Stomach (tissue), 4 donors: ENCODE measurements around the gene GLIPR1.

ENCODE experiments used
- CTCF ChIP-seq, 7 experiments: fragments of 450-650 bp in 4 of 7; fragments of 200-600 bp in 3 of 7; sonication (generic) in 3 of 7; IDR thresholded peaks; one replicate each; pipeline ENCODE4 v1.5.1; 2016 to 2019; ENCODE audit warnings: antibody characterized with exemption in 7 of 7, control low read depth in 2 of 7, mild to moderate bottlenecking in 1 of 7
- EP300 ChIP-seq: sonication (generic); formaldehyde crosslinking; IDR thresholded peaks from one replicate; pipeline ENCODE4 v1.6.1; 2017; ENCODE audit warnings: antibody characterized with exemption
- POLR2A ChIP-seq, 4 donors: fragments of 450-650 bp; IDR thresholded peaks; one replicate each; pipeline ENCODE4 v1.6.1; 2016; ENCODE audit warnings: antibody characterized with exemption in 4 of 4, control low read depth in 2 of 4, mild to moderate bottlenecking in 1 of 4, moderate library complexity in 1 of 4
- POLR2AphosphoS5 ChIP-seq, 3 donors: sonication (generic); formaldehyde crosslinking; IDR thresholded peaks; one replicate each; pipeline ENCODE4 v1.6.1; 2016; ENCODE audit warnings: antibody characterized with exemption in 3 of 3

- no peak for TF ChIP-seq EP300
- no peak for TF ChIP-seq POLR2AphosphoS5 (IDR thresholded peaks at IDR 0.05)
- TF ChIP-seq POLR2A (IDR thresholded peaks at IDR 0.05): no peak
- no peak for TF ChIP-seq CTCF (IDR thresholded peaks at IDR 0.05)
These were observed 48.8 kb downstream of the GLIPR1 start for GRCh38 chr12:75529316-75529715.
